ENCODE measurements around the gene HEMK1. TPM values are rescaled to one million over a fixed set of nuclear protein-coding genes. Genes with fewer than 3 reads are reported as not detected.

Gene HEMK1
- total and polyA plus RNA-seq, 7 donors, result 5.0 to 17.7 (median 9.6) TPM

GRCh38 chr3:50594253-50594785 lies 25.0 kb downstream of the HEMK1 start:
- DNase-seq, result no peak
- 29 to 33% methylated on average over 2 of the region's 2 CpGs for WGBS, 2 donors
- TF ChIP-seq POLR2A (IDR thresholded peaks at IDR 0.05) (no peak), CTCF (IDR thresholded peaks at IDR 0.05) (no peak), EP300 (IDR thresholded peaks at IDR 0.05) (no peak), POLR2AphosphoS5 (IDR thresholded peaks at IDR 0.05) (no peak)
- no peak overlapping the region for H3K4me3 ChIP-seq
- H3K4me1 ChIP-seq, result peaks cover 0 to 28% (median 14%) of the 10 kb centered on the region in 4 donors
- H3K27ac ChIP-seq, result no peak overlapping the region
- H3K36me3 ChIP-seq, result no peaks in the 10 kb centered on the region
- H3K27me3 ChIP-seq, result no peaks in the 10 kb centered on the region
- H3K9me3 ChIP-seq, result no peaks in the 10 kb centered on the region
- intact Hi-C loops (cut with DNase I), result no loop called here

DNA sequence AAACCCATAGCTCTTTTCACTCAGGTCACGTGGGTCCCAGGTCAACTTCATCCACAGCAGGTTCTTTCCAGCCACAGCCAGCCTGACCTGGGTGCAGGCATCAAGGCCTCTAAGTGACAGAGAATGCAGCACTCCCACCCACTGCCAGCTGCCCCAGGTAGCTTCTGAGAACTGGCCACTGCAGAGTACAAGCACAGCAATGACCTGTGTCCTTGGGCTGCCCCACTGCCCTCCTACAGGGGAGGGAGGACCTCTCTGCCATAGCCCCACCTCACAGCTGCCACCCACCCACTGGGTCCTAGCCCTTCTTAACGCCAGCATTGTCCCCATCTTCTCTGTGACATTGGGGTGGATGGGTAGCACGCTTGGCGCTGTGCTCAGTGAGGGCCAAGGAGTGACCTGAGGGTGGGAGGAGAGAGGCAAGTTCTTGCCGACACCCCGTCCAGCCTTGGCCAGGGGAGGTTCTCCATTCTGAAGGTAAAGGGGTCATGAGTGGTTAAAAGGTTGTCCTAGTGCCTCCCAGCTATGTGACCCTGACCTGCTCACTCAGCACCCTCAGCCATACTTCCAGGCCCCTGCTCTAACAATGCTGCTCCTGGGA lies 29.9 kb downstream of the HEMK1 start:
- intact Hi-C loops (cut with DNase I), result no loop called here
- Histone ChIP-seq H3K36me3 (no peaks in the 10 kb centered on the region), H3K4me3 (no peak overlapping the region), H3K4me1 (peaks cover 0 to 56% (median 45%) of the 10 kb centered on the region in 4 donors), H3K27ac (peak overlapping the region; percentile 89 to 98 (median 96)), H3K27me3 (no peaks in the 10 kb centered on the region), H3K9me3 (no peaks in the 10 kb centered on the region)
- WGBS, 2 donors, result 84 to 94% methylated on average over 6 of the region's 6 CpGs
- no peak for TF ChIP-seq EP300 (IDR thresholded peaks at IDR 0.05)
- TF ChIP-seq CTCF (IDR thresholded peaks at IDR 0.05), result no peak
- no peak for TF ChIP-seq POLR2A (IDR thresholded peaks at IDR 0.05)
- TF ChIP-seq POLR2AphosphoS5 (IDR thresholded peaks at IDR 0.05), result no peak
- DNase-seq, result no peak

DNA sequence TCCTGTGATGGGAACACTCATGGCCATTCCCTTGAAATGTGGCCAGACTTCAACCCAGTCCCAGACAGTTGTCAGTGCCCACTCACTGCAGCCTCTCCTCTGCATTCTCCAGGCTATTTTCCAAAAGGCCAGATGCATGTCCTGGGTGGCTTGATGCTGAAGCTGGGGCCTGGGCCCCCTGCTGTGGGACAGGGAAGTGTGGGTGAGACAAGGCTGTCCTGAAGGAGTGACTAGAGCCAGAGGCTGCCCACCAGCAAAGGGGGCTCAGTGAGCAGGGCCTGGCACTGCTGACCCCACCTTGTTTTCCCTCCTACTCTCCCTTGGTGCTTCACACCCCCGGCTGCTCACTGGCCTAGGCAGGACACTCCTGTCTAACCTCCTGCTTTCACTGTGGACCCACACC lies 30.4 kb downstream of the HEMK1 start:
- H3K36me3 ChIP-seq, result peaks cover 0 to 4% (median under 1%) of the 10 kb centered on the region in 4 donors
- TF ChIP-seq POLR2AphosphoS5 (IDR thresholded peaks at IDR 0.05) (no peak), CTCF (IDR thresholded peaks at IDR 0.05) (no peak), EP300 (IDR thresholded peaks at IDR 0.05) (no peak), POLR2A (IDR thresholded peaks at IDR 0.05) (no peak)
- no peak for DNase-seq
- intact Hi-C loops (cut with DNase I), result loop anchor here (1.0 kb wide), 1 partner anchor 30 kb away; the partner anchor contains the start of gene HEMK1
- H3K4me1 ChIP-seq, result peaks cover 0 to 56% (median 45%) of the 10 kb centered on the region in 4 donors
- WGBS, 2 donors, result 65 to 84% methylated on average over 1 of the region's 1 CpG
- H3K9me3 ChIP-seq, result no peaks in the 10 kb centered on the region
- H3K4me3 ChIP-seq, result no peak overlapping the region
- H3K27me3 ChIP-seq, result no peaks in the 10 kb centered on the region
- H3K27ac ChIP-seq, result peak overlapping the region; percentile 89 to 98 (median 96)

DNA sequence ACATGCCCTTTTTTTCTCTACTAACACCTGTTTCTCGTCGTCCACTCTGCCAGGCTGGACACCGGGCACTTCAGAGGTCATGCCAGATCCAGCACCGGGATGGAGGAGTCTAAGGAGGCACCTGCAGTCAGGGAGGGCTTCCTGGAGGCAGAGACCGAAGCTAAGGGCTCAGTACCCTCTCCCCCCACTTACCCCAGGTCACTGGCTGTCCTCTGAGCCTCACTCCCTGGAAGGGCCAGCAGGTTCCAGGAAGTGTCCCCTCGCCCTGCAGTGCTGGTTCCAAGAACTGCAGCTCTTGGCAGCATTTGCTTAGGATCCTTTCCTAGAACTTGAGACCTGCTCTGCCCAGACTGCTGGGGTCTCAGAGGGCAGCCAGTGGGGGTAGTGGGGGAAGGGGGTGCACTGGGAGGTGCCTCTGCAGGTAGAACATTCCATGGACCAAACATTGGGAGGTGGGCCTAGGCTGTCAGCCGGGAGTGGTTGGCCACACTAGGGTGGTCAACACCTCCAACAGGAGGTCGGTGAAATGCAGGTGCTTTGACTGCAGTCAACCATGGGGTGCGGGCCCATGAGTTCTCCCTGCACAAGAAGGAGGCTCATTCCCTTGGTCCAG lies 30.9 kb downstream of the HEMK1 start:
- Histone ChIP-seq H3K27me3 (no peaks in the 10 kb centered on the region), H3K27ac (peak overlapping the region; percentile 89 to 98 (median 96)), H3K9me3 (no peaks in the 10 kb centered on the region), H3K36me3 (peaks cover 0 to 4% (median 2%) of the 10 kb centered on the region in 4 donors), H3K4me1 (peaks cover 0 to 56% (median 45%) of the 10 kb centered on the region in 4 donors), H3K4me3 (no peak overlapping the region)
- WGBS, 2 donors, result 57 to 75% methylated on average over 9 of the region's 9 CpGs
- DNase-seq, result no peak
- intact Hi-C loops (cut with DNase I), result loop anchor here (1.0 kb wide), 1 partner anchor 31 kb away; the partner anchor contains the start of gene HEMK1
- no peak for TF ChIP-seq POLR2A (IDR thresholded peaks at IDR 0.05)
- TF ChIP-seq EP300 (IDR thresholded peaks at IDR 0.05), result no peak
- no peak for TF ChIP-seq POLR2AphosphoS5 (IDR thresholded peaks at IDR 0.05)
- no peak for TF ChIP-seq CTCF (IDR thresholded peaks at IDR 0.05)
